GM23338 (cell line): ENCODE results near the gene AGXT. TPM values are rescaled to one million over a fixed set of nuclear protein-coding genes. Genes with fewer than 3 reads are reported as not detected.

Experiments
- ATAC-seq: fragments of 200-7000 bp; cut with Tn5 transposase; 3 replicates; pipeline ENCODE4 v1.9.1; 2020
- DNase-seq: peaks from one replicate; pipeline ENCODE4 v3.0.0-alpha.2; 2015; ENCODE audit warnings: low spot score
- H2AFZ ChIP-seq: fragments of 200-600 bp; sonication (generic); 2 replicates; pipeline ENCODE4 v1.8.0; 2016; ENCODE audit warnings: antibody characterized with exemption, mild to moderate bottlenecking, moderate library complexity
- H3F3A ChIP-seq: fragments of 200-600 bp; sonication (generic); replicated peaks from 2 replicates; pipeline ENCODE4 v1.8.0; 2017; ENCODE audit warnings: antibody characterized with exemption, mixed run types, low read depth
- H3K27ac ChIP-seq: fragments of 200-600 bp; sonication (generic); 2 replicates; pipeline ENCODE4 v1.6.1; 2016; ENCODE audit warnings: low read depth
- H3K27me3 ChIP-seq: fragments of 200-600 bp; sonication (generic); 2 replicates; pipeline ENCODE4 v1.8.0; 2016; ENCODE audit warnings: mild to moderate bottlenecking, mixed run types, moderate library complexity; ENCODE audit not compliant: insufficient read depth
- H3K36me3 ChIP-seq: fragments of 200-600 bp; sonication (generic); 2 replicates; pipeline ENCODE4 v1.8.0; 2016; ENCODE audit warnings: mild to moderate bottlenecking; ENCODE audit not compliant: insufficient read depth
- H3K4me1 ChIP-seq: fragments of 200-600 bp; sonication (generic); 2 replicates; pipeline ENCODE4 v1.8.0; 2016; ENCODE audit warnings: mild to moderate bottlenecking, moderate library complexity; ENCODE audit not compliant: insufficient read depth
- H3K4me2 ChIP-seq: fragments of 200-600 bp; sonication (generic); 2 replicates; pipeline ENCODE4 v1.7.1; 2017; ENCODE audit warnings: mixed run types
- H3K4me3 ChIP-seq: fragments of 200-600 bp; sonication (generic); 2 replicates; pipeline ENCODE4 v1.6.1; 2016; ENCODE audit warnings: mixed run types
- H3K79me2 ChIP-seq: fragments of 200-600 bp; sonication (generic); replicated peaks from 2 replicates; pipeline ENCODE4 v1.8.0; 2017; ENCODE audit warnings: mild to moderate bottlenecking; ENCODE audit not compliant: insufficient read depth
- H3K9me2 ChIP-seq: fragments of 200-600 bp; sonication (generic); 2 replicates; pipeline ENCODE4 v1.8.0; 2017; ENCODE audit not compliant: insufficient read depth
- H4K20me1 ChIP-seq: fragments of 200-600 bp; sonication (generic); replicated peaks from 2 replicates; pipeline ENCODE4 v1.8.0; 2017; ENCODE audit warnings: mild to moderate bottlenecking; ENCODE audit not compliant: insufficient read depth
- H3K27ac Mint-ChIP-seq: 2 replicates; pipeline ENCODE4 v1.8.0; 2020; ENCODE audit warnings: inconsistent platforms, mild to moderate bottlenecking, moderate library complexity, mixed read lengths
- H3K27me3 Mint-ChIP-seq: 3 replicates; pipeline ENCODE4 v1.8.0; 2022; ENCODE audit warnings: low read depth, mild to moderate bottlenecking, moderate library complexity, mixed read lengths, inconsistent platforms; ENCODE audit not compliant: insufficient read depth, poor library complexity
- H3K36me3 Mint-ChIP-seq: 3 replicates; pipeline ENCODE4 v1.8.0; 2021; ENCODE audit warnings: low read depth, mild to moderate bottlenecking, inconsistent platforms, moderate library complexity, mixed read lengths
- H3K4me1 Mint-ChIP-seq: 3 replicates; pipeline ENCODE4 v1.8.0; 2020; ENCODE audit warnings: mild to moderate bottlenecking, inconsistent platforms, mixed read lengths
- H3K4me3 Mint-ChIP-seq: 3 replicates; pipeline ENCODE4 v1.8.0; 2021; ENCODE audit warnings: moderate library complexity, mild to moderate bottlenecking, inconsistent platforms, mixed read lengths
- H3K9me3 Mint-ChIP-seq: 3 replicates; pipeline ENCODE4 v1.8.0; 2020; ENCODE audit warnings: moderate library complexity, mild to moderate bottlenecking, inconsistent platforms, mixed read lengths
- NANOG ChIP-seq: IDR thresholded peaks from 2 replicates; pipeline ENCODE4 v1.6.1; 2016; ENCODE audit warnings: antibody characterized with exemption, borderline replicate concordance
- STAT1 ChIP-seq: IDR thresholded peaks from one replicate; pipeline ENCODE4 v1.6.1; 2016; ENCODE audit warnings: antibody characterized with exemption; ENCODE audit not compliant: unreplicated experiment
- ZNF114 ChIP-seq: fragments of 250-450 bp; sonication (Bioruptor Pico); IDR thresholded peaks from 2 replicates; pipeline ENCODE4 v1.5.0; 2020; ENCODE audit warnings: mild to moderate bottlenecking, moderate library complexity
- ZNF462 ChIP-seq: fragments of 250-450 bp; sonication (Bioruptor Pico); IDR thresholded peaks from 2 replicates; pipeline ENCODE4 v1.5.0; 2020; ENCODE audit warnings: mild to moderate bottlenecking, moderate library complexity
- polyA plus RNA-seq: library from polyadenylated mRNA; unstranded; fragments of >200 nt; fragmentation: Nextera tagmentation; extraction: Ambion mirVana; gene quantifications from 2 replicates; pipeline ENCODE4 v1.2.1, GENCODE V29; 2016
- total RNA-seq: library from RNA; depleted of rRNA; stranded (reverse); fragments of >200 nt; shearing (Covaris generic); gene quantifications from 2 replicates; pipeline ENCODE4 v1.2.3, GENCODE V29; 2014
- TF ChIP-seq, protein P1 (sequence below): IDR thresholded peaks from one replicate; pipeline ENCODE4 v1.6.1; 2018; ENCODE audit warnings: antibody characterized with exemption; ENCODE audit not compliant: unreplicated experiment
- TF ChIP-seq, protein P2 (sequence below), 2 experiments: fragments of 200-600 bp in 1 of 2; sonication (generic) in 1 of 2; conservative IDR thresholded peaks; 2 replicates each; pipeline versions ENCODE4 v1.5.1 to v1.6.1; 2016 to 2017; ENCODE audit warnings: antibody characterized with exemption in 2 of 2, low read depth in 2 of 2, mild to moderate bottlenecking in 2 of 2, moderate library complexity in 1 of 2

Gene AGXT
- total and polyA plus RNA-seq, 2 experiments from 2014 or later: not detected

GRCh38 chr2:240852671-240853314, 15.8 kb upstream of the AGXT start:
- H3K9me2 ChIP-seq: no peaks in the 10 kb centered on the region
- Mint-ChIP-seq H3K9me3 (peaks cover 7% of the 10 kb centered on the region), H3K4me1 (peaks cover 2% of the 10 kb centered on the region; the same call in 1 of the 3 replicates), H3K36me3 (no peaks in the 10 kb centered on the region; the same call in 2 of the 3 replicates), H3K27ac (no peak overlapping the region), H3K27me3 (peaks cover 8% of the 10 kb centered on the region), H3K4me3 (no peak overlapping the region)
- no peaks in the 10 kb centered on the region for H4K20me1 ChIP-seq
- H3K79me2 ChIP-seq: no peaks in the 10 kb centered on the region
- H3K4me3 ChIP-seq: no peak overlapping the region
- no peak for DNase-seq
- no peak for TF ChIP-seq STAT1
- TF ChIP-seq ZNF114 (CRISPR knock-in tag): no peak
- TF ChIP-seq ZNF462: no peak
- no peak overlapping the region for H2AFZ ChIP-seq
- no peaks in the 10 kb centered on the region for H3K27me3 ChIP-seq
- H3K4me2 ChIP-seq: no peak overlapping the region
- H3K27ac ChIP-seq: no peak overlapping the region
- no peaks in the 10 kb centered on the region for H3F3A ChIP-seq
- H3K36me3 ChIP-seq: no peaks in the 10 kb centered on the region
- no peak for ATAC-seq
- H3K4me1 ChIP-seq: no peaks in the 10 kb centered on the region

DNA sequence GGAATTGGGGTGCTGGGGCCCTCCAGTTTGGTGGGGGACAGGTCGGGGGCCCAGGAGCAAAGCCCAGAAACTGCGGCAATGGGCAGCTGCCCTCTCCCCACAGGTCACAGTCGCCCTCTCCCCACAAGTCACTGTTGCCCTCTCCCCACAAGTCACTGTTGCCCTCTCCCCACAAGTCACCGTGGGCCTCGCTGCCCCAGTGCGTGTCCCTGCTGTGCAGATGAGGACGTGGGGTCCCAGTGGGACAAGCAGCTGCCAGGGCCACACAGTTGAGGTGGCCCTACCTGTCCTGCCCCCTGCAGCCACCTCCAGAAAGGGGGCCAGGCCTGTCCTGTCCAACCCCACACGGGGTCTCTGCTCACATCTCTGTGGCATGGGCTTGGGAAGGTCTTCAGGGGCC, 13.0 kb upstream of the AGXT start:
- Mint-ChIP-seq H3K4me3 (no peak overlapping the region), H3K4me1 (peaks cover 2% of the 10 kb centered on the region; the same call in 1 of the 3 replicates), H3K27ac (no peak overlapping the region), H3K27me3 (peaks cover 11% of the 10 kb centered on the region), H3K9me3 (peaks cover 5% of the 10 kb centered on the region), H3K36me3 (no peaks in the 10 kb centered on the region)
- H4K20me1 ChIP-seq: no peaks in the 10 kb centered on the region
- H3K9me2 ChIP-seq: no peaks in the 10 kb centered on the region
- no peak overlapping the region for H3K27ac ChIP-seq
- H3K27me3 ChIP-seq: no peaks in the 10 kb centered on the region
- ATAC-seq (no peak), DNase-seq (no peak)
- no peaks in the 10 kb centered on the region for H3K4me1 ChIP-seq
- H3K4me3 ChIP-seq: no peak overlapping the region
- H3K4me2 ChIP-seq: no peak overlapping the region
- H3K79me2 ChIP-seq: no peaks in the 10 kb centered on the region
- H3F3A ChIP-seq: no peaks in the 10 kb centered on the region
- no peaks in the 10 kb centered on the region for H3K36me3 ChIP-seq
- no peak overlapping the region for H2AFZ ChIP-seq
- TF ChIP-seq, protein P1, sequence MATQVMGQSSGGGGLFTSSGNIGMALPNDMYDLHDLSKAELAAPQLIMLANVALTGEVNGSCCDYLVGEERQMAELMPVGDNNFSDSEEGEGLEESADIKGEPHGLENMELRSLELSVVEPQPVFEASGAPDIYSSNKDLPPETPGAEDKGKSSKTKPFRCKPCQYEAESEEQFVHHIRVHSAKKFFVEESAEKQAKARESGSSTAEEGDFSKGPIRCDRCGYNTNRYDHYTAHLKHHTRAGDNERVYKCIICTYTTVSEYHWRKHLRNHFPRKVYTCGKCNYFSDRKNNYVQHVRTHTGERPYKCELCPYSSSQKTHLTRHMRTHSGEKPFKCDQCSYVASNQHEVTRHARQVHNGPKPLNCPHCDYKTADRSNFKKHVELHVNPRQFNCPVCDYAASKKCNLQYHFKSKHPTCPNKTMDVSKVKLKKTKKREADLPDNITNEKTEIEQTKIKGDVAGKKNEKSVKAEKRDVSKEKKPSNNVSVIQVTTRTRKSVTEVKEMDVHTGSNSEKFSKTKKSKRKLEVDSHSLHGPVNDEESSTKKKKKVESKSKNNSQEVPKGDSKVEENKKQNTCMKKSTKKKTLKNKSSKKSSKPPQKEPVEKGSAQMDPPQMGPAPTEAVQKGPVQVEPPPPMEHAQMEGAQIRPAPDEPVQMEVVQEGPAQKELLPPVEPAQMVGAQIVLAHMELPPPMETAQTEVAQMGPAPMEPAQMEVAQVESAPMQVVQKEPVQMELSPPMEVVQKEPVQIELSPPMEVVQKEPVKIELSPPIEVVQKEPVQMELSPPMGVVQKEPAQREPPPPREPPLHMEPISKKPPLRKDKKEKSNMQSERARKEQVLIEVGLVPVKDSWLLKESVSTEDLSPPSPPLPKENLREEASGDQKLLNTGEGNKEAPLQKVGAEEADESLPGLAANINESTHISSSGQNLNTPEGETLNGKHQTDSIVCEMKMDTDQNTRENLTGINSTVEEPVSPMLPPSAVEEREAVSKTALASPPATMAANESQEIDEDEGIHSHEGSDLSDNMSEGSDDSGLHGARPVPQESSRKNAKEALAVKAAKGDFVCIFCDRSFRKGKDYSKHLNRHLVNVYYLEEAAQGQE: no peak
- no peak for TF ChIP-seq NANOG
- TF ChIP-seq, protein P2, sequence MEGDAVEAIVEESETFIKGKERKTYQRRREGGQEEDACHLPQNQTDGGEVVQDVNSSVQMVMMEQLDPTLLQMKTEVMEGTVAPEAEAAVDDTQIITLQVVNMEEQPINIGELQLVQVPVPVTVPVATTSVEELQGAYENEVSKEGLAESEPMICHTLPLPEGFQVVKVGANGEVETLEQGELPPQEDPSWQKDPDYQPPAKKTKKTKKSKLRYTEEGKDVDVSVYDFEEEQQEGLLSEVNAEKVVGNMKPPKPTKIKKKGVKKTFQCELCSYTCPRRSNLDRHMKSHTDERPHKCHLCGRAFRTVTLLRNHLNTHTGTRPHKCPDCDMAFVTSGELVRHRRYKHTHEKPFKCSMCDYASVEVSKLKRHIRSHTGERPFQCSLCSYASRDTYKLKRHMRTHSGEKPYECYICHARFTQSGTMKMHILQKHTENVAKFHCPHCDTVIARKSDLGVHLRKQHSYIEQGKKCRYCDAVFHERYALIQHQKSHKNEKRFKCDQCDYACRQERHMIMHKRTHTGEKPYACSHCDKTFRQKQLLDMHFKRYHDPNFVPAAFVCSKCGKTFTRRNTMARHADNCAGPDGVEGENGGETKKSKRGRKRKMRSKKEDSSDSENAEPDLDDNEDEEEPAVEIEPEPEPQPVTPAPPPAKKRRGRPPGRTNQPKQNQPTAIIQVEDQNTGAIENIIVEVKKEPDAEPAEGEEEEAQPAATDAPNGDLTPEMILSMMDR (conservative IDR thresholded peaks at IDR 0.05; ENCODE audit: low read depth in 2 of 2): no peak
